Activated naive CD8-positive, alpha-beta T cell treated with anti-CD3 and anti-CD28 coated beads for 36 hours (primary cell): ENCODE measurements around the gene RASGRP1. TPM values are rescaled to one million over a fixed set of nuclear protein-coding genes. Genes with fewer than 3 reads are reported as not detected.

Source experiments
- DNase-seq: peaks from one replicate; pipeline ENCODE4 v3.0.0; 2021
- H3K27ac Mint-ChIP-seq: one replicate; pipeline ENCODE4 v1.8.0; 2022; ENCODE audit warnings: mild to moderate bottlenecking, moderate library complexity, mixed read lengths
- H3K27me3 Mint-ChIP-seq: one replicate; pipeline ENCODE4 v1.8.0; 2022; ENCODE audit warnings: mild to moderate bottlenecking, mixed read lengths
- H3K36me3 Mint-ChIP-seq: one replicate; pipeline ENCODE4 v1.8.0; 2021; ENCODE audit warnings: mild to moderate bottlenecking, mixed read lengths
- H3K4me1 Mint-ChIP-seq: one replicate; pipeline ENCODE4 v1.8.0; 2021; ENCODE audit warnings: mixed read lengths
- H3K4me3 Mint-ChIP-seq: one replicate; pipeline ENCODE4 v1.8.0; 2022; ENCODE audit warnings: mild to moderate bottlenecking, moderate library complexity, mixed read lengths
- H3K9me3 Mint-ChIP-seq: one replicate; pipeline ENCODE4 v1.8.0; 2022; ENCODE audit warnings: mixed read lengths
- total RNA-seq, 2 experiments: library from RNA; stranded (reverse); gene quantifications; one replicate each; pipeline ENCODE4 v1.2.3, GENCODE V29; 2021

RASGRP1 gene
- total RNA-seq, 2 experiments from 2014 or later = 42.7 to 46.6 TPM

DNA sequence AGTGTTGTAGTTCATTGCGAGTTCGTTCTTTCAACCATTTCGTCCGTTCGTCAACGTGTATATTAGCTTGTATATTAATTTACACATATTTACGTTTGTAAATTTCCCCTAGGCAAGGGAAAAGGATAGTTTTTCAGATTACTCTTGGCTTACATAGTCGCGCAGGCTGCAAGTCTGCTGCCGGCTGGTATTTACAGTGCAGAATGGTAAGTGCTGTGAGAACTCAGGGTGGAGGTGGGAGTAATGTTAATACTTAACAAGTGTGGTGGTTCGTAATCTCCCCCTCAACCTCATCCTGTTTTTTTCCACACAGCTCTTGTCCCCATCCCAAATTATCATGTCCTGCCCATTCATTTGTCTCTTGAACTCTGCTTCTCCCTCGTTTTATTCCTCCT, 109.9 kb downstream of the RASGRP1 start:
- no peaks in the 10 kb centered on the region for H3K9me3 Mint-ChIP-seq
- H3K27ac Mint-ChIP-seq = peak overlapping the region; percentile 92
- peak overlapping the region; percentile 95 for H3K4me3 Mint-ChIP-seq
- peaks cover 12% of the 10 kb centered on the region for H3K36me3 Mint-ChIP-seq
- peaks cover 31% of the 10 kb centered on the region for H3K4me1 Mint-ChIP-seq
- H3K27me3 Mint-ChIP-seq = no peaks in the 10 kb centered on the region
- no peak for DNase-seq

GRCh38 chr15:38453971-38454695, 110.5 kb downstream of the RASGRP1 start, which contains the start of gene FAM98B:
TSS of gene FAM98B (plus strand) at chr15:38454127. CDS start at chr15:38454162, 35 bp downstream.
- H3K36me3 Mint-ChIP-seq = peaks cover 11% of the 10 kb centered on the region
- peak within 1 kb of the TSS; percentile 95 for H3K4me3 Mint-ChIP-seq
- DNase-seq = peak; percentile 88

DNA sequence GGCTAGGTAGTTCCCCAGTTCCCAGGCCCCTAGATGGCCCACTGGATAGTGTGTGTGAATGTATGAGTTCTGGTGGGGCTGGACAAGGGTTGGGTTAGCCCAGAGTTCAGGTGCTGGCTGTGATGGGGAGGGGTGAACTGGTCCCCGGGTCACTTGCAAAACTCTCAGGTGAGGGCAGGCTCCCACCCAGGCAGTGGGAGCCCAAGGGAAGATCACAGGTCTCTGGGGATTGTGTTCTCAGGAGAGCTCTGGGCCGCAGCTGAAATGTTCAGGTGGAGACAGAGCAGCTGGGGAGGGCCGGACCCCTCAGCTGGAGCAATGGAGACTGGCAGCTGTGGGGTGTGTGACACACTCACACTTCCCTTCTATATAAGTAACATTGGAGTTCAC, 123.5 kb downstream of the RASGRP1 start:
- Mint-ChIP-seq H3K27me3 (peaks cover 26% of the 10 kb centered on the region), H3K4me1 (peaks cover 5% of the 10 kb centered on the region), H3K36me3 (no peaks in the 10 kb centered on the region), H3K27ac (no peak overlapping the region), H3K9me3 (peaks cover 3% of the 10 kb centered on the region), H3K4me3 (no peak overlapping the region)
- no peak for DNase-seq

More at GRCh38 chr15:38453971-38454695, 110.5 kb downstream of the RASGRP1 start, which contains the start of gene FAM98B:
- Mint-ChIP-seq H3K27me3 (no peaks in the 10 kb centered on the region), H3K9me3 (no peaks in the 10 kb centered on the region), H3K4me1 (peaks cover 29% of the 10 kb centered on the region), H3K27ac (peak within 1 kb of the TSS; percentile 92)

DNA sequence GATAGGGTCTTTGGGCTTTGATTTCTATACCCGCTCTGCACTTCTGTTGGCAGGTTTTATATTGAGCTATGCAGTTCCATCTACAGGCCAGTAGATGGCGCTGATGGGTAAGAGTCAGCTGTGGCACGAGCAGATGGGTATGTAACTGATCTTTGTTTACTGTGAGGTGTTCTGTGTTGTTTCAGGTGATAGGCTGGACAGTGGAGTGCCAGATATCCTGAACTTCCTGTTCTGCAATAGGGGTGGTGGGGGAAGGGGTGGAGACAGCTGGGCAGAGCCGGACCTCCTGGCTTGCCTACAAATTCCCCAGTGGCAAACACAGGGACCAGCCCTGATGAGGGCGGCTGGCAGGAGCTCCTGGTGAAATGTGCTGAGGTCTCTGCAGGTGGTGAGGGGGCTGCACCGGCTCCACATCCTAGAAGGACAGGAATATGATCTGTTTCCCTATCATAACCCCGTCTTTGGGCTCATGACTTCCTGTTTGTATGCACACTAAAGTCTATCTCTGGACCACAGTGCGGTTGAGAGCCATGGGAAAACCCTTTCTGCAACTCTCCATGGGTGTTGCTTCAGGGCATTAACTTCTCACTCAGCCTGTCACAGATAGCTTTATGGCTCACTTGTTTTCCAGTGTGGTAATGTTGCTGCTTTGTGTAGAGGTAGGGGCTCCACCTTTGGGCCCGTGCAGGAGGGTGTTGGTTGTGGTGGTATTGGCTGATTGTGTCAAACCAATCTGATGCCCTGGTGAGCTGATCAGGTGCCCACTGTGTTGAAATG, 124.1 kb downstream of the RASGRP1 start:
- H3K4me3 Mint-ChIP-seq = no peak overlapping the region
- peaks cover 26% of the 10 kb centered on the region for H3K27me3 Mint-ChIP-seq
- H3K4me1 Mint-ChIP-seq = peaks cover 5% of the 10 kb centered on the region
- H3K27ac Mint-ChIP-seq = no peak overlapping the region
- H3K36me3 Mint-ChIP-seq = no peaks in the 10 kb centered on the region
- peak; percentile 32 for DNase-seq
- H3K9me3 Mint-ChIP-seq = peaks cover 3% of the 10 kb centered on the region

Other genes starting within 250 kb of the RASGRP1 start
- gene FAM98B, start 110.7 kb downstream of the RASGRP1 start, total RNA-seq = 10 to 100 TPM; 54.9 to 59.3 TPM